GM21737 (cell line): Measurements from ENCODE around the gene SPSB1.

Experiments
- ATAC-seq: cut with Tn5 transposase; IDR thresholded peaks from one replicate; pipeline ENCODE4 v1.9.1; 2021; ENCODE audit warnings: mild to moderate bottlenecking, moderate library complexity; ENCODE audit not compliant: unreplicated experiment

Gene SPSB1

DNA sequence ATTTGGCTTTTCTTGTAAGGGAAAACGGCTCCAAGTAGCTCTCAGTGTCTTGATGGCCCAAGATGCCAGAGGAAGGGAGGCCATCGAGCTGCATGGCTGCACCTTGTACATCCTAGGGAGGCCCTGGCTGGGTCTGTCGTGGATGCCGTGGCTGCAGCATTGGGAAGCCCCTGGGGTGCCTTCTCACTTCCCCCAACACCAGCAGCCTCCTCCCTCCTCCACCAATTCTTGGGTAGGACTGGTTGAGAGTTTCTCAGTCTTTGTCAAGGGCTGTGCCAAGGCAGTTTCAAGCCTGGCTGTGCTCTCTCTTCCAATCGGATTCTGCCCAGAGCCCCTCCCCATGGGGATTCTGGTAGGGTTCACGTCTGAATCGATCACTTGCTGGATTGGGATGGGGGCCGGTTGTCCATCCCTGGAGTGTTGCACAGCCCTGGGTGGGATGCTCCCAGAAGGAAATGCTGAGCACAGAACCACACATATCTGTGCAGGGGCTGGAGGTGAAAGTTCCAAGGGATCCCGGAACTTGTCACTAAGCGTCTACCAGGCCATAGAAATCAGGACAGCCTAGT lies 14.0 kb upstream of the SPSB1 start:
- no peak for ATAC-seq

DNA sequence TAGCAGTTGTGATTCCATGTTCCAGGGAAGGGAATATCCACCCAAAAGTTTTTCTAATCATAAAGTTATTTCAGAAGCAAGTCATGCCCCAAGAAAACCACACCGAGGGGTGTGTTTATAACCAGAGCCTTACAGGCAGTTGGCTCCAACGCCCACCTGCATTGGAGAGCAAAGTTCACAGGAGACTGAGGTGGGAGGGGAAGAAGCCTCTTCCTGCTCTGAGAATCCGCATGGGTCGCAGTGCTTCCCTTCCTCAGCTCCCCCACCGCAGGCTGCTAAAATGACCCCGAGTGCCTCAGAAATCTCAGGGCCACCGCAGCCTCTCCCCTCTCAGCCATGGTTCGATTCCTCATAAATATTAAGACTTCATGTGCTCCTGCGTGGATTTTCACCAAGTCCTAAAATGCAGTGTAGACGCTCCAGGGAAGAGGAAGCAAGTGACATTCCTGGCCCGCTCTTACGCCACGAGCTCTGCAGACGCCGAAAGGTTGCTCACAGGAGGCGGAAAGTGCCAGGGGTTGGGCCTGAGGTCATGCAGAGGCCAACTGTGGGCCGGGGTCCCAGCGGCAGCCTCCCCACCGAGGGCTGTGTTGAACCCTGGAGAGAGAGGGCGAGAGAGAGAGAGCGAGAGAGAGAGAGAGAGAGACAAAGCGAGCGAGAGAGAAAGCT lies 13.4 kb upstream of the SPSB1 start:
- ATAC-seq, result no peak

- ATAC-seq, result no peak
These were observed 12.5 kb upstream of the SPSB1 start for GRCh38 chr1:9280015-9280860.

DNA sequence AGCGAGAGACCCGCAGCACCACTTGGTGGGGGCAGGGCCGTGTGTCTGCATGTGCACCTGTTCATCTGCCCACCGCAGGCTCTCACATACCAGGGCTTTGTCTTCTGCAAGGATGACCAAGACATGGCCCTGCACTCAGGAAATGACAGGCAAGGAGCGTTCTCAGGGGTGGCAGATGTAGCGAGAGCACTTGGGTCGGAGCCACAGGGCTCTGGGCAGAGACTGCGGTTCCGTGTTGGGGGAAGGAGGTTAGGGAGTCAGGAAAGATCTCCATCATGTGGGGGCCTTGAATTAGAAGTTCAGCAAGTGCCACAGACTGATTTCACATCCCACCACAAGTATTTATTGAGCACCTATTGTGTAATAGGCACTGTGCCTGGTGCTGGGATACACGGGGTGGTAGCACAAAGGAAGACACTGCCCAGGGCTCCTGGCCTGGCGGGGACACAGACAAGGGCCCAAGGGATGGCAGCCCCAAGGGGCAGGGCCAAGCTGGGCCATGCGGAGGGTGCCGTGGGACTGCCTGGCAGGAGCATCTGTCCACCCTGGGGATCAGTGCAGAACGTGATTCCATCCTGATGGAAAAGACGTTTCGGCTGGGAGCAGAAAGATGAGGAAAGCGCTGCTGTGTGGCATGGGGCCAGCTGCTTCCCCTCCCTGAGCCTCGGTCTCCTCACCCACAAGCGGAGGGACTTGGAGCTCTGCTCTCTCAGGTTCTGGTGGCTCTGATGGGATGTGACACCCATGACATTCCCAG lies 11.4 kb upstream of the SPSB1 start:
- no peak for ATAC-seq

- ATAC-seq, result no peak
These were observed 10.6 kb upstream of the SPSB1 start for GRCh38 chr1:9281908-9282695.

DNA sequence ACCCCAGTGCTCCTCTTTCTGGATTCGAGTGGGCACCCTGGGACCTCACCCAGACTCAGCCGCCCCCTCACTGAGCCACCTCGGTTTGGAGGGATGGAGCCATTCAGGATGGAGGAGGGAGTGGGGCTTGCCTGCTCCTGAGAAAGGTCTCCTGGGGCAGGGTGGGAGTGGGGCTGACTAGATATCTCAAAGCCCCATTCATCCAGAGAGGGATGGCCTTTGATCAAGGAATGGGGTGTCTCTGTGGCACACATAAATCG lies 10.1 kb upstream of the SPSB1 start:
- ATAC-seq, result no peak

DNA sequence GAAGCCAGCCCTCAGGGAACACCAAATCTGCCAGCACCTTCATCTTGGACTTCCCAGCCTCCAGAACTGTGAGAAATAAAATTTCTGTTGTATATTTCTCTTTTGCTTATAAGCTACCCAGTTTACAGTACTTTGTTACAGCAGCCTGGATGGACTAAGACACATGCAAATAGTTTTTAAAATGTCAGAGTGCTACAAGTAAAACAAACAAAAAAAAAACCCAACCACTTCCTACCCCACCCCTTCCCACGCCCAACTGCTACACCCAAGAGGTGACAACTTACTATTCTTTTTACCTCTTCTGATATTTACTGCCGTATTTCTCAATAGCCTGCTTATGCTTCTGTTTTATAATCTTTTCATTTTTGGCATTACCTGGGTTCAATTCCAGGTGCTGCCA lies 8.6 kb upstream of the SPSB1 start:
- ATAC-seq, result no peak

GRCh38 chr1:9286556-9286955 lies 6.1 kb upstream of the SPSB1 start:
- ATAC-seq, result no peak

DNA sequence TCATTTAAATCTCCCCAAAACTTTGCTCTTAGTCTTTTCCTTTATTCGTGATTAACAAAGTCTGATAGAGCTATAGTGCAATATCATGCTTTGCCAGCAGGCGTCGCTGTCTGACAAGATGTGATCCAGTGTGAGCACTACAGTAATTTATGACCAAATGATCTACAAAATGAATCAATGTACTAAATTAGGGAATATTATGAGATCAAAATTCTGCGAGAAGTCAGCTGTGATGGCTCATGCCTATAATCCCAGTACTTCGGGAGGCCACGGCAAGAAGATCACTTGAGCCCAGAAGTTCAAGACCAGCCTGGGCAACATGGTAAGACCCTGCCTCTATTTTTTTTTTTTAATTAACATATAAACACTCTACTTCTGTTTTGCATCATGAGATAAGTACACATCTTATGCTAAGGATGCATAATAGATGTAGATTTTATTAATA lies 3.6 kb upstream of the SPSB1 start:
- ATAC-seq, result no peak

DNA sequence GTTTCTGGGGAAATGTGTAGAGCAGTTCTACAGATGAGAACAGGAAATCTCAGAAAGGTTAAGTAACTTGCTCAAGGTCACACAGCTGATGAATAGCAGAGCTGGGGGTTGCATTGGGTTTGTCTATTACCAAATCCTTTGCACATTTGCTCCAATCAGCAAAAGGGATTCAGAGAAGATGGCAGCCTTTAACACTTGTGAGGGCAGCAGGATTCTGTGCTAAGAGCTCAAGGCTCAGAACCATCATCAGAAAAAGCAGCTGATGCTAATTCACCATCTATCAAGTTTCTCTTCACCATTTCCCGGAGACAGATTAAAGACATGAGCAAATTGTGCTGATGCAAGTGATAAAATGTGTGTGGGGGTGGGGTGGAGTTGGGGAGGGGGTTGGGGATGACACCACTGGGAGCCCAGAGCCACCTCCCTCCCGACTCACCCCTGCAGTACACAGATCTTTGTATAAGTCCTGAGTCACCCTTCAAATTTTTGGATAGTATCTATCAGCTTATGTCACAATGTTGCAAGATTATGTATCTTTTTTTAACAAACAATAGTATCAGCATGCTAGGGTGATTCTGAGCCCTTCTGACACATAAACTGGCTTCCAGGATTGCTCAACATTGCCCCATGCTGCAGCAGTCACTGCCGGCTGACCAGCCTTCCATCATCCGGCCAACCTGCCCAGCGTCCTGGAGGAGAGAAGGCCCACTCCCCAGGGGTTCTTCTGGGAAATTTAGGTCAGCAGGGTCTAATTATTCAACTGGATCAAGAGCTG lies 2.8 kb upstream of the SPSB1 start:
- ATAC-seq, result no peak

- ATAC-seq, result no peak
These were observed 757 bp upstream of the SPSB1 start for GRCh38 chr1:9291914-9292360.

DNA sequence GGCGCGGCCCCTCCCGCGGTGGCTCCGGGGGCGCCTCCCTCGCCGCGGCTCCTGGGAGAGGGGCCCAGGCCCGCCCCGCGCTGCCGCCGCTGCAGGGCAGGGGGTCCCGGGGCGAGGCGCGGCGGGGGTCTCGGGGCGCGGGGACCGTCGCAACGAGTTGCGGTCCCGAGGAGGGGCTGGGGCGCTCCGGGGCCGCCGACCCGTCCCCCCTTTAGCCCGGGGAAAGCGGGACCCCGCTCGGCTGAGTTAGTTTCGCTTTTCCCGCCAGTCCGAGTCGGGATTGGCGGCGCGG lies 493 bp downstream of the SPSB1 start:
- no peak for ATAC-seq

GRCh38 chr1:9293533-9294404 lies 1.1 kb downstream of the SPSB1 start:
- no peak for ATAC-seq

GRCh38 chr1:9294405-9294773 lies 1.7 kb downstream of the SPSB1 start:
- ATAC-seq, result no peak

GRCh38 chr1:9294910-9295636 lies 2.4 kb downstream of the SPSB1 start:
- ATAC-seq, result no peak

- ATAC-seq, result no peak
These were observed 3.2 kb downstream of the SPSB1 start for GRCh38 chr1:9295884-9296283.

- ATAC-seq, result no peak
These were observed 4.2 kb downstream of the SPSB1 start for GRCh38 chr1:9296850-9297249.

GRCh38 chr1:9297831-9298230 lies 5.1 kb downstream of the SPSB1 start:
- no peak for ATAC-seq

GRCh38 chr1:9298282-9298681 lies 5.6 kb downstream of the SPSB1 start:
- no peak for ATAC-seq
